HG03342 (cell line): ENCODE results near the gene STON2.

Experiments used
- ATAC-seq: cut with Tn5 transposase; IDR thresholded peaks from one replicate; pipeline ENCODE4 v1.9.1; 2021; ENCODE audit warnings: mild to moderate bottlenecking, moderate library complexity; ENCODE audit not compliant: unreplicated experiment

The STON2 gene

DNA sequence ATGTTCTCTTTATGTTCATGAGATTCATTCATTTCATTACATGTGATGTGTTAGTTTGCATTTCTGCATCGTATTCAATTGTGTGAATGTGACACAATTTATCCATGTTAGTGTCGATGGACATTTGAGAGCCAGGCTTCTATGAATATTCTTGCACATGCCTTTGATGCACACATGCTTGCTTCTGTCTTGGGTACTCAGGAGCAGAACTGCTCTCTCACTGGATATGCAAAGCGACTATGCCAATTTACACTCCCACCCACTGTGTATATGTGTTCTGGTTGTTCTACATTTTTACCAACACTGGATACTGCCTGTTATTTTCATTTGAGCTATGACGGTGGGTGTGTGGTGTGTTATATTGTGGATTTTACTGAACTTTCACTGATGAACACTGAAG, 95.1 kb downstream of the STON2 start:
- ATAC-seq = no peak

DNA sequence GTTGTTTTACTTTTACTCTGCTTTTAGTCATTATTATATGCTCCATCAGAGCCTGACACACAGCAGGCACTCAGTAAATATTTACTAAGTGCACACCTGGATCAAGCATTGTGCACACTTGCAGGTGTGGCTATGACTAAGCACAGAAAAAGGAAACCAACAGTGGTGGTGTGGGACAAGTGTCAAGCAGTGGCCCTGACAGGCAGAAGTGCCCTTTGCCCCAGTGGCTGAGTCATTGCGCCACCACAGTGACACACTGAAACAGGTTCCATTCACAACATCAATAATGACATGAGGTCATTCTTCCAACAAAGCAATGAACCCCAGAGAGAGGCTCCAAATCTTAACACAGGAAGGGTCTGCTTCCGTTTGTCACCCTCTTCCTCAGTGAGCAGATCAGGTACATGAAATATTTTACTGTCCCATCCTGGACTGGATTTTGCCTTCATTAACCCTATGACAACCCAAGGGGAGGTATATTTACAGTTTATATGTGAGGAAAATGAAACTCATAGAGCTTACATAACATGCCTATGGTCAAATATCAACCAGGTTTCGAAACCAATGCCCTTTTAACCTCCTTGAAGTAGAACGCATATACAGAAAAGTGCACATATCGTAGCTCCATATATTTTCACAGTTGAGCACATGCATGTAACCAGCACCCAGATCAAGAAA, 96.7 kb downstream of the STON2 start:
- ATAC-seq = peak; percentile 97

DNA sequence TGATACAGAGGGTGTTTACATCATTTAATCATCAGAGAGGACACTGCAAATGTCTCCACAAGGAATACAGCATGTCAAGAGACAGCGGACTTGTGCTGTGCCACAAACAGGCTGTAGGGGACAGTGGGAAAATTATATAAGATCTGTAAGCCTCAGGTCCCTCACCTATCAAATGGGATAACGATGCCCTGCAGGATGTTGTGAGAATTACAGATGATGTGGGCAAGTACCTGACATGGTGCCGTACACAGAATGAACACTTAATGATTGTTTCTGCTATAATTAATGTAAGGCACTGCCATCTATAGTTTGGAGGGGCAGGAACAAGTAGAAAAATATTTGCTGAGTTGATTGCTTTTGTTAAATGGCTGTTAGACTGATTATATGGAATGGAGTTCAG, 97.5 kb downstream of the STON2 start:
- no peak for ATAC-seq

DNA sequence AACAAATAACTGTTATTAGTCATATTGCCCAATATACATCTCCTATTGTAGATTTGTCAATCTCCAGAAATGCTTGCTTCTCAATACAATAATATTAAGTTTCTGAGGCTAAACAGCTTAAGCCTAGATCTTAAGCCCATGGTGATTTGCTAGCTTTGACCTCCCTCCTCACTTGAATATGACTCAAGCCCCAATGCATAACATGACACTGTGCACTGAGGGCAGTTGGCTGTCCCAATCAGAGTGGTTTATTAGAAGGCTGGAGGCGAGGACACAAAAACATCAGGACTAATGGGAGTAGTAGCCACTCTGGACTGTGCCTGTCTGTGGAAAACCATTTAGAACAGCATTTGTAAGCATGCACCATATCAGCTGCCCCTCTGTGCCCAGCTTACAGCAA, 98.3 kb downstream of the STON2 start:
- no peak for ATAC-seq

DNA sequence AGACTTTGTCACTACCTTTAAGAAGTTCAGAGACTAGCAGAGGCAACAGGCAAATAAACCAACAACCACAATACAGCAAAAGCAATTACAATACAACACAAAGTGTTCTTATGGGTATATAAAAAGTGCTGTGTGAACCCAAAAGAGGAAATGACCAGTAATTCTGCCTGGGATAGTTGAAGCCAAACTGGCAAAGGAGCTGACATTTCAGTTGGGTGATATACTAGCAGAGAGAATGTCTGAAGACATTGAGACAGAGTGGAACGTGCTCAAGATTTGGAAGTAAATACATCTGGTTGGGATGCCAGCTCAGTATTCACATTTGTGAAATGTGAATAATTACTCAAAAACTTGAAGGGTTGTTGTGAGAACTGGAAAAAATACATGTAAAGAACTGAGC, 98.8 kb downstream of the STON2 start:
- no peak for ATAC-seq

DNA sequence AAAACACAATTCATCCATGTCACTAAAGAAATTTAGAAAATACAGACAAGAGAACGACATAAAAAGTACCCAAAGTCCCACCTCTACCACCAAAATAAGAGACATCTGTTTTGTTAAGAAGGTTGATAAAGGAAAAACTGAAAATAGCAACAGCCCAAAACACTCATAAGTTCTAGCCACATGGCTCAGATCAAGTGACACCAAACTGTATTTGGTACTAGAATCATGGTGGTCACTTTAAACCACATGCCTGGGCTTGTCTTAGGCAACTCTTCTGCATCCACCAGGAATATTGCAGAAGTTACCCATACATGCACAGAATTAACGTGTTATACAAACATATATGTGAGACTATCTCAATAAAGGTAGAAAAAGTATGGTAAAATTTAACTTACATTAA, 101.2 kb downstream of the STON2 start:
- no peak for ATAC-seq

DNA sequence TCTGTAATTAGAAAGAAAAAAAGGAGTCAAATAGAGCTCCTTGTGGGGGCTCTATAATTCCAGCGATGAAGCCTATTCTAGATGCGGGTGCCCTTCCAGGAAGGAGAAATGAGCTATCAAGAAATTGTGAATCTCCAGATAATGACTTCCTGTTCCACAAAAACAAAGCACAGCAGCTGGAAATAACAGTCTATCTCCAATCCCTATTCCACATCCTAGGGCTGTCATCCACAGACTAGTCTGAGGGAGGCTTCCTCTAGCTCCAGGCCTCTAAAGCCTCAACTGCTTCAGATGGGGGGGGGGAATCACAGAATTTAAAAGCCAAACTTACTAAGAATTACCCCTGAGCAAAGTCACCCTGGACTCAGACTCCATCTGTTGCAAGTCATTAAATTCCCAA, 102.0 kb downstream of the STON2 start:
- no peak for ATAC-seq

DNA sequence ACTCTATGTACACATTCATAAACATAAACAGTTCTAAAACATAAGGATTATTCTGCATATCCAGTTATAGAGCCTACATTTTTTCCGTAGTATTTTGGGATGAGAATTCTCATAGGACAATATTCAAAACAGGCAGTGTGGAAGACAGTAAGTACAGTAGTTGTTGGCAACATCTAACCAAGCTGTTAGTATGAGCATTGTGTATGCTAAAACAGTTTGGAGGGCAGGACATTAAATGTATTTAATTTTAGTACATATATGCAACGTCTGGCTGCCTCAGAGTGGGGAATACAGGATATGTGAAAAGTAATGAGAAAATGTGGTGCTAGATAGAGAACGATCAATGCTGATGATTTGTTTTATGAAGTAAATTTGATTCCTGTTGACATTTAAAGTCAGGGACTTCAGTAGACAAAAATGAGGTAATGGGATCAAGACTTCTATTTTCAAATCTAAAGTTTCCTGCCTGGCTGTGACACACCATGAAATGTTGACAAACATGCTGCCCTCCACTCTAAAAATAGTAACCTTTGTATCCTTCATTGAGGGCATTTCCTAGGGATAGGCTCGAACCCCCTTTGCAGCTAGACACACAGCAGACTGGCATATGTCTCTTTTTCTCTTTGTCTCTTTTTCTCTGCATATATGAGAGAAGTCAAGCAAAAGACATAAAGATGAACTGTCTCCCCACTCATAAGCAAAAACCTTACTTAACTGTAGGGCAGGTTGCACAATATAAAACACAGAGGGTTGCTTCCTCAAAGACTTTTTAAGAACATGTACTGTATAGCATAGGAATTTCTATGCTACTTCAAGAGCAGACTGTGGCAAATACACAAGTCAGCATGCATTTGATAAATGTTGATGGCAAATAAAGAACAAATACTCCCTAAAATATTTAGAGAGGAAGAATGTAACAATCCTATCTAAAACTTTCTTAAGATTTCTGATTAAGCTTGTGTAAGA, 103.9 kb downstream of the STON2 start:
- ATAC-seq = no peak

DNA sequence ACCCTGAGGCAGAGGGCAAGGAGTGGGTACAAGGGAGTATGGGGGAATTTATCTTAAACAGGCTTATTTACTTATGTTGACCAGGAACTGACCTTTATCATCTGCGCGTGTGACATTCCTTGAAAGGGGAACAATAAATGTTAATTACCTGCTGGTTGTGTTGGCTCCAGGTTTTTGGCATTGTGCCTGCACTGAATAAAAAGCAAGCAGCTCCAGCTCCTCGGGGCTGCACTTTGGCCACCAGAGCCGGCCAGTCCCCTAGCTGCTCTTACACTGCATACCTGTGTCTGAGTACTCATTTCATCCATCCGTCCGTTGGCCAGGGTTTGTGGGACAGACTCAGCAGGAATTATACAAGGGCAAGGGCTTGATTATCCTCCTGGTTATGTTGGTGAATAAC, 110.6 kb downstream of the STON2 start:
- ATAC-seq = no peak

DNA sequence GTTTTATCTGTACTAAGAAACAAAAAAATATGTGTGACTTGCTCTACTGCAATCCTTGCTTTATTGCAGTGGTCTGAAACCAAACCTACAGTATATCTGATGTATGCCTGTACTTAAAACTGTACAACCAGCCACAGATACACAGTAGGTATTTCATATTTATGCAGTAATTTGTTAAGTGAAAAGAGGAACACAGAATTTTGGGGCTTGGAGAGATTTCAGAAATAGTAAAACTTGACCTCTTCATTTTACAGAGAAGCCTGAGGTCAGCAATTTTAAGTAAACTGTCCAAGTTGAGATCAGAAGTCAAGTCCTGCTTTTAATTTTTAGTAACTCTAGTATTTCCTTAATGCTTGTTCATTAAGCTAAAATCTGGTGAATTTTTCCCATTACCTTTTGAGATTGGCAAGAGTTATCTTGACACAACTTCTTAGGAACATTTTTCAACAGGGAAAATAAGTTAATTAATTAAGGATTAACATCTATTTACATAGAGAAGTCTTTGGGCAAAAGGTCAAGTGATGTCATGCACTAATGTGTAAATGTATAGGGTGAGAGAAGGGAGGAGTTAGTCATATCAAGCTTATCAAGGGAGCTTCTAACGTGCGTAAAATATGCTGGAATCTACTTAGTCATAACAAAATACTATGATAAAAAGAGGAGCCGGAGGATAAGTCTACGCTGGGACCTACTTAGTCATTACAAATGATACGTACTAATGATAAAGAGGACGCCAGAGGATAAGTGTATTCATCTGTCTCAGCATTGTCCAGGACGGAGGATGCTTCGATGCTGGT, 113.4 kb downstream of the STON2 start:
- ATAC-seq = no peak

DNA sequence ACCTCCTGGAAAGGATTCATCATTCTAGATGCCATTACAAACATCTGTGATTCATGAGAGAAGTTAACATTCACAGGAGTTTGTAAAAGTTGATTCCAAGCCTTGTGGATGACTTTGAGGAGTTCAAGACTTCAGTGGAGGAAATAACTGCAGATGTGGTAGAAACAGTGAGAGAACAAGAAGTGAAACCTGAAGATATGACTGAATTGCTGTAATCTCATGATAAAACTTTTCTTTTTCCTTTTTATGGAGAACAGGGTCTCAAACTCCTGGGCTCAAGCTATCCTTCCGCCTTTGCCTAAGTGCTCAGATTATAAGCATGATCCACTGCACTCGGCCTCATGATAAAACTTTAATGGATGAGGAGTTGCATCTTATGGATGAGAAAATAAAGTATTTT, 114.9 kb downstream of the STON2 start:
- ATAC-seq = no peak

DNA sequence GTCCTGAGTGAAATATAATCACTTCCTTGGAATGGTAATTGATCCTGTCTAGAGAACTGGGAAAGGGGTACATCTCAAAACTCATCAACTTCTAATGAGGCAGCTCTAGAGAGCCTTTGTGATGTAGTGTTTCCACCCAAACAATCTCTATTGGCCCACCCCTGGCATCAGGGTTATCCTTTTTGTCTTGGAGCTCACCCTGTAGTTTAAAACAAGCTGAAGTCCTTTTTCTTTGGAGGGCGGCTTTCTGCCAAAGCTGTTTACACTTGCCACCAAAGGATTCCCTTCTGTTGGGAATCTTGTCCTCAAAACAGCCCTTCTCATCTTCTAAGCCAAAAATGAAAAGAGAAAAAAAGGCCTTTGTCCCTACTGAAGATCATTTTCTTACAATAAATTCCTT, 118.8 kb downstream of the STON2 start:
- no peak for ATAC-seq

DNA sequence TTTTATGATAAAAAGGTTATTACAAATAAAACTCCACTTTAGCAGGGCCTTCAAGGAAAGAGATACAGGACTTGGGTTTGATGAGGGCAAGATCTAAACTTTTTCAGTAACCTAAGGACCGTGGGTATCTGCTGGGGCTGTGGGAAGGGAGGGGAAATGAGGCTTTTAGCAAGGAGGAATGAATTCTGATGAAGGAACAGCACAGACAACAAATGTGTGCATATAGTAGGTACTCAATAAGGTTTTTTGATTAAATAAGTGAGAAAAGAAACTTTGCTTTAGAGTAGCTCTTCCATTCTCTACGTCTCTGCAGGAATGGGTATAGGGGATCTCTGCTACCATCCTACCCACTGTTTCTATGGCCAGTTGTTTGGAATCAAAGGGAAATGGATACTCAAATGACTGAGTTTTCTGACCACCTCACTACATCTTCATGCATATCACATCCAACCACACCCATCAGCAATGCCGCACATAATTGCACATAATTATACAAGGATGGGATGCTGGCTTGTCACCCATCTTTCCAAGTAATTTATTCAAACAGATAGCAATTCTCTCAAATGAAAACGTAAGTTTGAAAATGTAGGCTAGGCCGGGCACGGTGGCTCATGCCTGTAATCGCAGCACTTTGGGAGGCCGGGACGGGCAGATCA, 119.9 kb downstream of the STON2 start:
- no peak for ATAC-seq

DNA sequence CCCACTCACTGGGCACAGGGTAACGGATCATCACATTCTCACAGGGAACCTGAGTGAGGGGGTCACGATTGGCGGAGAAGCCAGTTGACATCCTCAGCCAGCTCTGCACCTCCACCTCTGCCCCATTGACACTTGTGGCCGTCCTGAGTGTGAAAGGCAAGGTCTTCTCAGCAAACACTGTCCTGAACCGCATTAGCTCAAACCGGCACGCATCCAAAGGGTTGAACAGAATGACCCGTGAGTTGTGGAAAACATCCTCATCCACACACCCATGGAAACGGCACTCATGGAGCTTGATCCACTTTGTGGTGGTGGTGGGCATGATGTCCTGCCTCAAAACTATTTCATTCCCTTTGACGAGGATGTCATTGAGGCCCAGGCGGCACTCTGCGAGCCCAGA, 123.0 kb downstream of the STON2 start:
- ATAC-seq = no peak

DNA sequence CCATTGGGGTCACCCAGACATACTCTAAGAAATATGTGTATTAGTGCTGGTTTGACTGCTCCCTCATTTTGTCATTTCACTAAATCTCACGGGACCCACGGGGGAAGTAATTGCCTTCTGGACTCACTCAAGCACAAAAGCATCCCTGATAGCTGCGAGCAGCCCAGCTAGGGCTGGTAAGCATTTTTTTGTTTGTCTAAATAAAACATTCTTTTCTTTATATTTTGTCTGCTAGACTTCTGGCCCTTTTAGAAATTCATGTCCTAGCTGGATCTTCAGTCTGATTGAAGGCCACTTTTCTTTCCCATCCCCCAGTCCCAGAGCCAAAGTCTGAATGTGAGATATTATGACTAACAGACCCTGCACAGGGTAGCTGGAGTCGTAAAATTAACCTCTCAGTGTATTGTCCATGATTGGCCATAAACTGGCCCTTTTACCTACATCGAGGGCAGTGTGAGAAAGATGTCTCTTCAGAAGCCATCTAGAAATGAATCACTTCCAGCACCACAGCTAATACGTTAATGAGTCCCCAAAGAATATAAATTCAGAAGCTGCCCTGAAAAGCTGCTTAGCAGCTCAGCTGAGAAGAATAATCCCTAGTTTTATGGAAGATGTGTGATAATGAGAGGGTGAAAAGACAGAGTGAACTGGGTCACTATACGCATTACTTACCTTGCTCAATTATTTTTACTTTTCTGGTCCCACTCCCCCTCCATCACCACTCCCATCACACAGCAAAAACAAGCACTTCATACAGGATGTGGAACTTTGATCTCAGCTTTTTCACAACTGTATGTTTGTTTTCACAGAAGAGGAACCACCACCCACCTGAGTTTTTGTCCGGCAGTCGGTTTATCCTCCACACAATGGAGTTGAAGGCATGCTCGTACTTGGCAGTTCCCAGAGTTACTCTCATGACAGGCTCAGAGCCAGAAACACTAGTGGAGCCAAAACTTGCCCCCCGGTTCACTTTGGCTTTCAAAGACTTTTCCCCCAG, 123.8 kb downstream of the STON2 start:
- ATAC-seq = peak; percentile 62

DNA sequence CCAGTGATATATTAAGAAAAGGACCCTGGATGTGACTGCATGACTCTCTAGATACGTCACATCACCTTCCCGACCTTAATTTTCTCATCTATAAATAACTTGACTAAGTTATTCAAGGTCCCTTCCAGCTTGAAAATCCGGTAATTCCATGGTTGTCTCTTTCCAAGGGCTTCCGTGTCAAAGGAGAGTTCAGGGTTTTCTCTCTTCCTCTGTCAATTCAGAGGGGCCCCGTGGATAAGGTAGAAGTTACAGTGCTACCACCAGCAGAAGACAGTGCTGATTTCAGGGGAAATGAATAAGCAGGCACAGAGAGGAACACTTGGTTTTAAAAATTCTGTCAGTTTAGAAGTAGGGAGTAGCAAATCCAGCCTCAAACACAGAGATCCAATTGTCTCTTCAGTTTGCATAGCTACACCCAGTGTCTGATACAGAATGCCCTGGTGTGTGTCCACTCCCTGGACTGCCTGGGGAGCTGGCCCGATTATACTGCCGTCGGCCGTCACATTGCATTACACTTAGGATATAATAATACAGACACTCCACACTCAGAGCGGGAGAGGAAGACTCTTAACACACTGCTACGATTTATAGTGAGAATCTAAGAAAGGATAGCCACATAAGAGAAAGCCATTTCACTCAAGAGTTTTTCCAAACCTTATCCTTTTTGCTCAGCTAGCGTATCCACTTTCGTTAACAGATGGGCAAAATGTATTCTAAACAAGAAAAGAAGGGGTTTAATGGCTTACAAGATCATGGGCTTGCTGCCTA, 124.6 kb downstream of the STON2 start:
- no peak for ATAC-seq

DNA sequence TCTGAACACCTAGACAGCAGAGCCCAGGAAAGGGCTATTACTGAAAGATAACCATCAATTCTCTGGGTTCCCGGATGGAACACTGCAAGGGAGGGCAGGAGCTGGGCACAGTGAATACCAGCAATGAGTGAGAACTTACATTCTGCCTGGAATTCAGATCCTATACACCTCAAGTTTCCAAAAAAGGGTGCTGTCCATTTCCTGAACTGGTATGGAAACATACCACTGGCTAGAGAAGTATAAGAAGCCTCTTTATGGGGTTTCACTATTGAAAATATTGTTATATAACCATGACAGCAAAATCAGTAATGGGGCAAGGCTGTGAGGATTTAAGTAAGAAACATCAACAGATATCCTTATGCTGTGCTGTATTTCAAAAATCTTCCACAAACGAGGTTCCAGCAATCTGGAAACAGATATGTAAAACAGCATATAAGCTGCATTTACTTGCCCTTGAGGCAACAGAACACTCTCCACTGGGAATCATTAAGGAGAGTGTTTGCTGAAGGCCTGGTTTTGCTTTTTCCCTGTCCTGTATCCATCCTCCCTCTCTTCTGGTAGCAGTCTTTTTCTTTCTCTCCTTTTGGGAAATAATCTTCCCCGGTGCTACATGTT, 126.1 kb downstream of the STON2 start:
- ATAC-seq = no peak

DNA sequence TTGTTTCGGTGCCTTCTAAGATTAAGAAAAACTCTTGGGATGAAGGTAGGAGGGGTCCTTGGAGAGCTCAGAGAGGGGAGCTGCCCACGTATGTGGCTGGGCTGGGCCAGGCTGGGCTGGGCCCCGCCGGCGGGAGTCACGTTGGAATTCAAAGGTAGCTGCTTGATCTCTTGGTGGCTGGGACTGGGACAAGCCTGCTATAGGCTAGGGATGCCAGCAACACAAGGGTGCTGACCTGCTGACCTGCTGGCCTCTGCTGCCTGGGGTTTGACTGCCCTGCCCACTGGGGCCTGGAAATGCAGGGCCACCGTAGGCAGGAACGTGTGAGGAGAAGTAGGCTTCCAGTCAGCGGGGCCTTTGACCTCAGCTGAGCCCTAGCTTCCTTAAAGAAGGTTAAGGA, 126.6 kb downstream of the STON2 start:
- no peak for ATAC-seq

DNA sequence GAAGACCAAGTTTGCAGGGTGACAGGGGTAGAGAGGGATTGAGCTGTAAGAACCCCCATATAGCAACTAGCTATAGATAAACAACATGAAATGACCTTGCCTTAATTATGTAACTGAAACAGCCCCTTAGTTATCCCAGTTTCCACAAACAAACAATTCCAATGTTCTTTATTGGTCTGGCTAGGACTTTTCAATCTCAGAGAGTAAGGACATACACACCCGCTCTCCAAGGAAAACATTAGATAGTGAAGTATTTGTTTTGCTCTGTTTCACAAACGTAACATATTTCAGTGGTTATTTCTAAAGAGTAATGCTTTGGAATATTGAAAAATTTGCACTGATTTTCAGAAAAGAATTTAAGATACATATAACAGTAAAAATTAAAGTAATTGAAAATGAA, 127.8 kb downstream of the STON2 start:
- no peak for ATAC-seq
